ENCODE measurements around the gene SPATA6L.

- no peak for TF ChIP-seq CTCF (IDR thresholded peaks at IDR 0.05)
- TF ChIP-seq HMGXB4 (CRISPR knock-in tag; IDR thresholded peaks at IDR 0.05) = no peak
- no peak for TF ChIP-seq CREM (CRISPR knock-in tag; IDR thresholded peaks at IDR 0.05)
- TF ChIP-seq JUN (CRISPR knock-in tag; IDR thresholded peaks at IDR 0.05) = no peak
- no peak for TF ChIP-seq E2F5 (CRISPR knock-in tag; IDR thresholded peaks at IDR 0.05)
- TF ChIP-seq RORB (CRISPR knock-in tag; IDR thresholded peaks at IDR 0.05) = no peak
- TF ChIP-seq MAX (CRISPR knock-in tag; IDR thresholded peaks at IDR 0.05) = no peak
- no peak for TF ChIP-seq SP1 (CRISPR knock-in tag; conservative IDR thresholded peaks at IDR 0.05)
- TF ChIP-seq AFF4 (CRISPR knock-in tag; IDR thresholded peaks at IDR 0.05; ENCODE audit: borderline replicate concordance) = no peak
- TF ChIP-seq HMGA2 (CRISPR knock-in tag; IDR thresholded peaks at IDR 0.05) = no peak
- TF ChIP-seq FOXP1 (CRISPR knock-in tag; IDR thresholded peaks at IDR 0.05; ENCODE audit: borderline replicate concordance) = no peak
- no peak for TF ChIP-seq CREB1 (CRISPR knock-in tag; IDR thresholded peaks at IDR 0.05)
Observed at GRCh38 chr9:4615251-4615650, 51.0 kb downstream of the SPATA6L start.

All from WTC11 (cell line).